HepG2 (cell line): ENCODE measurements around the gene IRF4. TPM values are rescaled to one million over a fixed set of nuclear protein-coding genes. Genes with fewer than 3 reads are reported as not detected.

ENCODE experiments used
- ATAC-seq: fragments of 200-7000 bp; cut with Tn5 transposase; 3 replicates; pipeline ENCODE4 v1.9.1; 2020; ENCODE audit warnings: mild to moderate bottlenecking, moderate library complexity
- BruUV-seq: library from RNA; stranded (reverse); fragments of 400-500 nt; replicated peaks from 2 replicates; lab custom pipeline; 2021; lab: Mats Ljungman, UMichigan
- CTCF ChIA-PET: fragments of 300-600 bp; formaldehyde crosslinking; extraction: SDS; loops from one replicate; lab custom pipeline; 2021; ENCODE audit warnings: low total read pairs, inconsistent platforms, low intra/inter-chr PET ratio; lab: Yijun Ruan, JAX
- POLR2A ChIA-PET: fragments of 350-600 bp; sonication (Branson Sonifier 250); formaldehyde crosslinking; loops from one replicate; lab custom pipeline; 2020; ENCODE audit warnings: antibody characterized with exemption, inconsistent platforms; lab: Yijun Ruan, JAX
- DNase-seq: peaks from one replicate; pipeline ENCODE4 v3.0.0-alpha.2; 2015; ENCODE audit warnings: low spot score
- FAIRE-seq: peaks from 3 replicates; lab custom pipeline; 2011; peaks lifted over from hg19 to GRCh38; lab: Jason Lieb, UNC
- H2AFZ ChIP-seq: one replicate; pipeline ENCODE4 v1.6.1; 2011; ENCODE audit warnings: low read length, inconsistent platforms
- H3K27ac ChIP-seq: fragments of 300-600 bp; 3 replicates; pipeline ENCODE4 v1.8.0; 2011; ENCODE audit warnings: mixed run types, mild to moderate bottlenecking, mixed read lengths, low read length, inconsistent platforms; ENCODE audit not compliant: insufficient read depth; ENCODE audit errors: extremely low read length
- H3K27me3 ChIP-seq, 2 experiments: fragments of 200-600 bp in 1 of 2; 2 replicates in 1 of 2; 3 replicates in 1 of 2; pipeline versions ENCODE4 v1.6.0 to v1.8.0; 2011; ENCODE audit warnings: low read length in 2 of 2, mild to moderate bottlenecking in 2 of 2, moderate library complexity in 2 of 2, inconsistent platforms in 1 of 2; ENCODE audit not compliant: insufficient read depth in 2 of 2, control insufficient read depth in 1 of 2
- H3K36me3 ChIP-seq, 2 experiments: fragments of 200-600 bp in 1 of 2; replicated peaks in 1 of 2; 2 replicates in 1 of 2; 3 replicates in 1 of 2; pipeline versions ENCODE4 v1.5.1 to v1.8.0; 2011; ENCODE audit warnings: low read length in 2 of 2, inconsistent platforms in 1 of 2; ENCODE audit not compliant: insufficient read depth in 2 of 2, control insufficient read depth in 1 of 2
- H3K4me1 ChIP-seq: 2 replicates; pipeline ENCODE4 v1.5.1; 2012; ENCODE audit warnings: low read length, inconsistent platforms; ENCODE audit not compliant: insufficient read depth
- H3K4me2 ChIP-seq: 2 replicates; pipeline ENCODE4 v1.6.0; 2011; ENCODE audit warnings: low read depth, low read length, inconsistent platforms
- H3K4me3 ChIP-seq, 3 experiments: fragments of 200-600 bp in 1 of 3; sonication (generic), shearing (Covaris generic) in 1 of 3; replicated peaks in 1 of 3; 2 replicates each; pipeline ENCODE4 v1.5.1; 2011 to 2016; ENCODE audit warnings: low read length in 3 of 3, inconsistent platforms in 2 of 3, low read depth in 2 of 3, mild to moderate bottlenecking in 2 of 3, control low read depth in 1 of 3, mixed read lengths in 1 of 3; ENCODE audit not compliant: insufficient read depth in 1 of 3
- H3K79me2 ChIP-seq: one replicate; pipeline ENCODE4 v1.6.1; 2011; ENCODE audit warnings: low read length, inconsistent platforms; ENCODE audit not compliant: insufficient read depth
- H3K9ac ChIP-seq: 2 replicates; pipeline ENCODE4 v1.6.0; 2011; ENCODE audit warnings: mild to moderate bottlenecking, low read depth, low read length, inconsistent platforms; ENCODE audit not compliant: insufficient read depth
- H3K9me3 ChIP-seq: 2 replicates; pipeline ENCODE4 v1.5.1; 2012; ENCODE audit warnings: mild to moderate bottlenecking, low read length
- H4K20me1 ChIP-seq: 2 replicates; pipeline ENCODE4 v1.6.0; 2011; ENCODE audit warnings: inconsistent platforms, mild to moderate bottlenecking, low read length, moderate library complexity; ENCODE audit not compliant: insufficient read depth
- BORCS8-MEF2B ChIP-seq: sonication (generic); formaldehyde crosslinking; IDR thresholded peaks from 2 replicates; pipeline ENCODE4 v1.8.0; 2022; ENCODE audit warnings: mild to moderate bottlenecking, missing genetic modification reagents
- CHD2 ChIP-seq: IDR thresholded peaks from 2 replicates; pipeline ENCODE4 v1.6.1; 2011; ENCODE audit warnings: low read depth, low read length, improper control_type of control experiment
- HCFC1 ChIP-seq: fragments of 150-350 bp; IDR thresholded peaks from 2 replicates; pipeline ENCODE4 v1.6.1; 2014; ENCODE audit warnings: low read depth, low read length
- KDM5A ChIP-seq: fragments of 200-600 bp; sonication (generic); IDR thresholded peaks from 2 replicates; pipeline ENCODE4 v1.7.0; 2018; ENCODE audit warnings: antibody characterized with exemption, mild to moderate bottlenecking, low read length, borderline replicate concordance
- KLF6 ChIP-seq: IDR thresholded peaks from 2 replicates; pipeline ENCODE4 v1.8.0; 2016; ENCODE audit warnings: missing biosample characterization, missing genetic modification reagents
- LCORL ChIP-seq, 2 experiments: fragments of 450-650 bp in 1 of 2; sonication (generic) in 1 of 2; formaldehyde crosslinking in 1 of 2; IDR thresholded peaks; 2 replicates each; pipeline versions ENCODE4 v1.5.0 to v1.6.1; 2017 to 2020; ENCODE audit warnings: antibody characterized with exemption in 1 of 2, missing genetic modification reagents in 1 of 2
- RCOR2 ChIP-seq: IDR thresholded peaks from 2 replicates; pipeline ENCODE4 v1.6.1; 2016; ENCODE audit warnings: missing biosample characterization, missing genetic modification reagents
- ZBTB2 ChIP-seq: sonication (generic); formaldehyde crosslinking; IDR thresholded peaks from 2 replicates; pipeline ENCODE4 v1.8.0; 2022; ENCODE audit warnings: low read depth, missing genetic modification reagents
- ZNF362 ChIP-seq: sonication (generic); formaldehyde crosslinking; IDR thresholded peaks from 2 replicates; pipeline ENCODE4 v1.4.0; 2020; ENCODE audit warnings: missing genetic modification reagents, mild to moderate bottlenecking, borderline replicate concordance
- ZNF543 ChIP-seq: sonication (generic); formaldehyde crosslinking; IDR thresholded peaks from 2 replicates; pipeline ENCODE4 v1.4.0; 2020; ENCODE audit warnings: mild to moderate bottlenecking, missing genetic modification reagents
- ZNF784 ChIP-seq: sonication (generic); formaldehyde crosslinking; IDR thresholded peaks from 2 replicates; pipeline ENCODE4 v1.5.1; 2020; ENCODE audit warnings: missing genetic modification reagents, mild to moderate bottlenecking, borderline replicate concordance
- ZNF816 ChIP-seq: sonication (generic); formaldehyde crosslinking; IDR thresholded peaks from 2 replicates; pipeline ENCODE4 v1.8.0; 2022; ENCODE audit warnings: missing genetic modification reagents, mild to moderate bottlenecking, borderline replicate concordance
- WGBS: methylation state at CpG from one replicate; pipeline ENCODE4 v1.1.6; 2017; ENCODE audit warnings: low lambda C conversion rate; 5-methylcytosine and 5-hydroxymethylcytosine counted together
- in situ Hi-C: cut with HindIII; loops from 2 replicates; pipeline ENCODE4 v1.10.0; 2017; ENCODE audit warnings: low pct_unique_long_range_greater_than_20kb; ENCODE audit not compliant: extremely low pct_ligation_motif_present
- intact Hi-C: fragments of 100-400 bp; cut with micrococcal nuclease; formaldehyde crosslinking; loops from one replicate; pipeline ENCODE4 v1.10.0; 2022; ENCODE audit not compliant: unreplicated experiment
- polyA plus RNA-seq, 8 experiments: library from polyadenylated mRNA; depleted of rRNA in 3 of 8; stranded (reverse) in 7 of 8; unstranded in 1 of 8; fragments of >200 nt; fragmentation: Illumina TruSeq in 4 of 8; extraction: Trizol in 4 of 8; gene quantifications; 2 replicates each; pipeline versions ENCODE4 v1.2.1 to v1.2.3, GENCODE V29; 2011 to 2016; ENCODE audit warnings: low read depth in 4 of 8, missing spikeins in 1 of 8, mixed read lengths in 1 of 8; ENCODE audit not compliant: insufficient read depth in 1 of 8
- total RNA-seq, 5 experiments: library from RNA; depleted of rRNA; stranded (reverse); fragments of >200 nt; fragmentation: Illumina TruSeq; extraction: Trizol; gene quantifications; 2 replicates each; pipeline ENCODE4 v1.2.3, GENCODE V29; 2016; ENCODE audit warnings: low read depth in 1 of 5

The IRF4 gene
- total and polyA plus RNA-seq, 2 of the 13 experiments (the other 11 are each of a cell fraction or from before 2014, with no cell fraction given) = 0.07 to 0.09 TPM

GRCh38 chr6:410555-411395, 19.2 kb downstream of the IRF4 start:
- no peaks in the 10 kb centered on the region for H3K79me2 ChIP-seq
- no peak overlapping the region for H3K4me3 ChIP-seq
- no peaks in the 10 kb centered on the region for H3K36me3 ChIP-seq
- no peak for ATAC-seq
- no peak overlapping the region for H3K4me2 ChIP-seq
- no peak overlapping the region for H3K27ac ChIP-seq
- H3K9ac ChIP-seq = no peak overlapping the region
- H3K9me3 ChIP-seq = peaks cover 11% of the 10 kb centered on the region; the same call in 1 of the 2 replicates
- peaks cover 9% of the 10 kb centered on the region; the same call in 1 of the 2 replicates for H3K4me1 ChIP-seq
- no peaks in the 10 kb centered on the region for H4K20me1 ChIP-seq
- DNase-seq = no peak
- in situ Hi-C loops (no loop called here), intact Hi-C loops (no loop called here)
- TF ChIP-seq ZNF543 (CRISPR knock-in tag) (no peak), ZBTB2 (CRISPR knock-in tag) (no peak), ZNF362 (CRISPR knock-in tag) (no peak), KDM5A (no peak), BORCS8-MEF2B (CRISPR knock-in tag) (no peak), ZNF816 (CRISPR knock-in tag) (no peak), ZNF784 (CRISPR knock-in tag) (no peak), LCORL (IDR thresholded peaks at IDR 0.05) (no peak), LCORL (CRISPR knock-in tag; IDR thresholded peaks at IDR 0.05) (no peak), RCOR2 (CRISPR knock-in tag) (no peak), KLF6 (CRISPR knock-in tag) (no peak), CHD2 (no peak), HCFC1 (no peak)
- WGBS = 35% methylated on average over 15 of the region's 15 CpGs
- peaks cover 0 to 44% of the 10 kb centered on the region in 2 experiments; a peak in 3 of 5 replicates for H3K27me3 ChIP-seq
- no TSS peak for BruUV-seq
- CTCF ChIA-PET = interaction anchor here (4.6 kb wide), 1 partner anchor 221 kb away, joined by 58 read pairs; no protein-coding TSS in a partner anchor
- FAIRE-seq = no peak
- POLR2A ChIA-PET = no interaction called here
- H2AFZ ChIP-seq = no peak overlapping the region
